NOMO-1 treated with DMSO at 0.1 percent for 48 hours (cell line): ENCODE measurements around the gene KRTAP29-1.
A peak's percentile ranks its signal among the peaks of the same experiment; 100 is the strongest.
"Not testable (repeated sequence)": the region's sequence is repeated elsewhere in the genome, so short reads cannot be mapped to it uniquely, and the experiment has no call there.

Experiments used
- DNase-seq: peaks from one replicate; lab custom pipeline; 2025; ENCODE audit not compliant: unreplicated experiment; lab: John Stamatoyannopoulos, UW

Gene KRTAP29-1, protein sequence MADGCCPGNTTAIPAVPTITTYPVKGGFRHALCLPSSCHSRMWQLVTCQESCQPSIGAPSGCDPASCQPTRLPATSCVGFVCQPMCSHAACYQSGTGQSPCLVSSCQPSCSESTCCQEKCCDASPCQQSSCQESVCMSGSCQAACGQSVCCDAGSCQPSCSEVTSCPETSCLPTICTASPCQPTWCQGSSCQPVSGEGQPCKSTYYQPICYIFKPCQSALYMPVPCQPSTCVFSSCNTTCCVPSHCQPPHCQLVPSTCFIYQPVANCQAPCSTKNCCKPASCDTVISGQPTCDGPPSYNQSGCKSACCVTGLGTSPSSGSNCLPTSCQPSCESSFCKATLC

DNA sequence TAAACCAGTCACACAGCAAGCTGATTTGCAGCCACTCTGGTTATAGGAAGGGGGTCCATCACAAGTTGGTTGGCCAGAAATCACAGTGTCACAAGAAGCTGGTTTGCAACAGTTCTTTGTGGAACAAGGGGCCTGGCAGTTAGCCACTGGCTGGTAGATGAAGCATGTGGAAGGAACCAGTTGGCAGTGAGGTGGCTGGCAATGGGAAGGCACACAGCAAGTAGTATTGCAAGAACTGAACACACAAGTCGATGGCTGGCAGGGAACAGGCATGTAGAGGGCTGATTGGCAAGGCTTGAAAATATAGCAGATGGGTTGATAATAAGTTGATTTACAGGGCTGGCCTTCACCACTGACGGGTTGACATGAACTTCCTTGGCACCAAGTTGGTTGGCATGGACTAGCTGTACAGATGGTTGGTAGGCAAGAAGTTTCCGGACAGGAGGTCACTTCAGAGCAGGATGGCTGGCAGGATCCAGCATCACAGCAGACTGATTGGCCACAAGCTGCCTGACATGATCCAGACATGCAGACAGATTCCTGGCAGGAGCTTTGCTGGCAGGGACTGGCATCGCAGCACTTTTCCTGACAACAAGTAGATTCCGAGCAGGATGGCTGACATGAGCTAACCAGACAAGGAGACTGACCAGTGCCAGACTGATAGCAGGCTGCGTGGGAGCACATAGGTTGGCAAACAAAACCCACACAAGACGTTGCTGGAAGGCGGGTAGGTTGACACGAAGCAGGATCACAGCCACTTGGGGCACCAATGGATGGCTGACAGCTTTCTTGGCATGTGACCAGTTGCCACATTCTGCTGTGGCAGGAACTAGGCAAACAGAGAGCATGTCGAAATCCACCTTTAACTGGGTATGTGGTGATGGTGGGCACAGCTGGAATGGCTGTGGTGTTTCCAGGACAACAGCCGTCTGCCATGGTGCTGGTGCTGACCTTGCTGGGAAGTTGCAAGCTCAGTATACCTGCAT is at the start of gene KRTAP29-1:
KRTAP29-1 (minus strand) TSS at position 936 of the 986 bp plus-strand sequence; CDS start at position 936, 0 bp downstream.
- peak; percentile 18 for DNase-seq

DNA sequence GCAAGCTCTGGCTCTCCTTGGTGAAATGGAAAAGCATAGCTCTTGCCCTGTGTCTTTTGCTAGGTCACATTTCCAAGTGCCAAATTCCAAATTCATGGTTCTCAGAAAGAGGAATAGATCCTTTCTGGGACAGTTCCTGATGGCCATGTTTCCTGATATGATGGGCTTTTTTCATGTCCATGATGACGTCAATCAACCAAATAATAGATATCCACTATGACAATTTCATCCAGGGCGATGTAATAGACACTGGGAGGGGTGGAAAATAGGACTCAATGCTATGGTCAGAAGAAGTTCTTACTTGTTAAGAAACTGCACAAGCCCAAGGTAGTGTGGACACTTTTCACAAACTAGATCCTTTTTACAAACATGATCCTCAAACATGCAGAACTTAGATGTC is 48.5 kb upstream of the KRTAP29-1 start:
- no peak for DNase-seq

GRCh38 chr17:41350381-41350878 is 47.8 kb upstream of the KRTAP29-1 start, which contains the start of gene KRT33A:
Gene KRT33A, minus strand, starts transcription at chr17:41350828. Its CDS starts 61 bp downstream, at chr17:41350767.
- not testable (repeated sequence) for DNase-seq

- DNase-seq, result peak; percentile 46
Measured at GRCh38 chr17:41347869-41348760, 45.5 kb upstream of the KRTAP29-1 start.

DNA sequence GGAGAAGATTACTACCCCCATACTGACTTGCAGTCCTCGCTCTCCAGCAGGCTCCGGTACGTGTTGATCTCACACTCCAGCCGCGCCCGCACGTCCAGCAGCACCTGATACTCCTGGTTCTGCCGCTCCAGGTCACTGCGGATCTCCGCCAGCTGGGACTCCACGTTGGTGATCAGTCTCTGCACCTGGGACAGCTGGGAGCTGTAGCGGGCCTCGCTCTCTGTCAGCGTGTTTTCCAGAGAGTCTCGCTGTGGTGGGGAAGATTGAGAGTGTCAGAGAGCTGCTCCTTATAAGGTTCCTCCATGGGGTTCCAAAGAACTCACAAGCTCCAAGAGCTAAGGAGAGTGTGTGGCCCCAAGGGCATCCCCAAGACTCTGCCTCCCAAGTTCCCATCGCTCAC is 43.8 kb upstream of the KRTAP29-1 start:
- not testable (repeated sequence) for DNase-seq

DNA sequence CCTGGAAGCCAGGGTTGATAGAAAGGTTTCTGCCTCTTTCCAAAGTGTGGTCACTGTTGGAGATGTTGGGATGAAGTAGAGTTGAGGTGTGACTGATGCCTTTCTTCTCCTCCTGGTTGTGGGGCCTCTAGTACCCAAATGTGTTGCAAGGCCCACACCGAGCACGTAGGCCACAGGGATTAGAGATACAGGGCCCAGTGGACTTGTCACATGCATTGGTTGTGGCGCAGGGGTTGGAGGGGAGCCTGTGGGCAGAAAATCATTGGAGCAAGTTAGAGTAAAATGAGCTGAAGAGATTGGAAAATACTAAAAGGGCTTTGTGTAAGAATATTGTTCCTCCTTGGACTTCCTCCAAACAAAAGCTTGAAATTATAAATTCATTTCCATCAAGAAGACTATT is 43.3 kb upstream of the KRTAP29-1 start:
- no peak for DNase-seq

DNA sequence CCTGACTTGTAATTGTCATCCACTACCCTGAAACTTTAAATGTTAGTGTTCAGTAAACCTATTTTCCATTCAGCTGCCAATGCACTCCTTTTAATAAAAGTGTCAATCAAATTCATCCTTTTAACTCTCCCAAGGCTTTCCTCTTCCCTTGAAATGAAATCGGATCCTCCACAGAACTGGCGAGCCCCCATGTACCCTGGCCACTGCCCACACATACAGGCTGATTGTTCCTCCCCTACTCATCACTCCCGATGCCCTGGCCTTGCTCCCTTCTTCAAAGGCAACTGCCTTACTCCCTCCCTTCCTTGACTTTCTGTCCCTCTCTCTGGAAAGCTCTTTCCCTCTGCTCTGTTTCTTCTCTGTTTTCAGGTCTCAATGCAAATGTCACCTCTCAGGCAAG is 40.4 kb upstream of the KRTAP29-1 start:
- no peak for DNase-seq

- DNase-seq, result no peak
Measured at GRCh38 chr17:41340934-41341861, 38.5 kb upstream of the KRTAP29-1 start.

DNA sequence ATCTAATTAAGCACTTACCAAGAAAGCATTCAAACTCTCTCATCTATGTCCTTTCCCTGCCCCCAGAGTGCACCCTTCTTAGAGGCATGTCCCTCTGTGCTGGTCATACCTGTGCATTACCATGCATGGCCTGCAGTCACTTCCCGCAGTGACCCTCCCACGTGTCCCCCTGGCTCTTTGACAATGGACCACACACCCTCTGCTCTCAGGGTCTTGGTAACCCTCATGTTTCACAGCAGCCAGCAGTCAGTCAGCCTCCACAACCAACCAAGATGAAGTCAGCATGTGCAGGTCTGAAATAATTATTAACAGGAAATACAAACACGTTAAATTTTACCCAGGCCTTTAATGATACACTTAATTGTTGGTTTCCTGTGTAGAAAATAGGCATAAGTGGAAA is 37.8 kb upstream of the KRTAP29-1 start:
- DNase-seq, result no peak

DNA sequence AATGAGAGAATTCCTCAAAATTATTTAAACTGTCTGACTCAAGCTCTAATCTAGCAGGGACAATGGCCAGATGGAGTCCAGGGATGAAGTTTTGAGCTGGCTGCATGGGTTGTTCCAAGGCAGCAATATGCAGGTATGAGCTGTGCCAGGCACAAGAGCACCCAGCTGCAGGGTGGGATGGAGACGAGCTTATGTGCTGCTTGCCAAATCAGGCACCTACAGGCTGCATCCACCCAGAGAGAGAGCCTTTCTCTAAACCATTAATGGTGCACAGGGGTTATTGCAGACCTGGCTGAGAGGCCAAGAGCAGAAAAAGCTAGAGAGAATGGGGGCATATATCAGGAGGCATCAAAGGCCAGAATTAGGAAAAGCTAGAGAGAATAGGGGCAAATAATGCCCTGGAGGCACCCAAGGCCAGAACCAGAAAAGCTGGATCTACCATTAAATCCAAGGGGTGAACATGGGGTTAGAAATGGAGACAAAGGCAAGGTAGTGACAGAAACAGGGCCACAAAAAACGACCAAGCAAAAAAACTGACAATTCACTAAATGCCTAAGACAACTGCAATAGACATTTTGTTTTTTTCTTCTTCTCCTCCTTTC is 37.0 kb upstream of the KRTAP29-1 start:
- no peak for DNase-seq

GRCh38 chr17:41338961-41339485 is 36.4 kb upstream of the KRTAP29-1 start:
- DNase-seq, result peak; percentile 80

DNA sequence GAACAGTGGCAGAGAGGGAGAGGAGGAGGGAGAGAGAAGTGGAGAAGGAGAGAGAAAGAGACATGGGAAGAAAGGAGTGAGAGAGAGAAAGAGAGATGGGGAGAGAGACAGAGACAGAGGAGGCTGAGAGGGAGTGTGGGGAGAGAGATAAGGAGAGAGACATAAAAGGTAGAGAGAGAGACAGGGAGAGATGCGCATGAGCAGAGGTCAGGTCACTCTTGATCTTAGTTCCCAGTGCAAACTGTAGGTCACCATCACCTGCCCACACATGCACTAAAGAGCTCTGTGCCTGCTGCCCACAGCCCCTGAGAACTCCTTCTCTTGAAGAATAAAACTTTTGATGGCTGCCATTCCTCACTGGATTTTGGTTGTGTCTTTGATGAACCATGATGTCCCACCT is 33.1 kb upstream of the KRTAP29-1 start:
- no peak for DNase-seq

DNA sequence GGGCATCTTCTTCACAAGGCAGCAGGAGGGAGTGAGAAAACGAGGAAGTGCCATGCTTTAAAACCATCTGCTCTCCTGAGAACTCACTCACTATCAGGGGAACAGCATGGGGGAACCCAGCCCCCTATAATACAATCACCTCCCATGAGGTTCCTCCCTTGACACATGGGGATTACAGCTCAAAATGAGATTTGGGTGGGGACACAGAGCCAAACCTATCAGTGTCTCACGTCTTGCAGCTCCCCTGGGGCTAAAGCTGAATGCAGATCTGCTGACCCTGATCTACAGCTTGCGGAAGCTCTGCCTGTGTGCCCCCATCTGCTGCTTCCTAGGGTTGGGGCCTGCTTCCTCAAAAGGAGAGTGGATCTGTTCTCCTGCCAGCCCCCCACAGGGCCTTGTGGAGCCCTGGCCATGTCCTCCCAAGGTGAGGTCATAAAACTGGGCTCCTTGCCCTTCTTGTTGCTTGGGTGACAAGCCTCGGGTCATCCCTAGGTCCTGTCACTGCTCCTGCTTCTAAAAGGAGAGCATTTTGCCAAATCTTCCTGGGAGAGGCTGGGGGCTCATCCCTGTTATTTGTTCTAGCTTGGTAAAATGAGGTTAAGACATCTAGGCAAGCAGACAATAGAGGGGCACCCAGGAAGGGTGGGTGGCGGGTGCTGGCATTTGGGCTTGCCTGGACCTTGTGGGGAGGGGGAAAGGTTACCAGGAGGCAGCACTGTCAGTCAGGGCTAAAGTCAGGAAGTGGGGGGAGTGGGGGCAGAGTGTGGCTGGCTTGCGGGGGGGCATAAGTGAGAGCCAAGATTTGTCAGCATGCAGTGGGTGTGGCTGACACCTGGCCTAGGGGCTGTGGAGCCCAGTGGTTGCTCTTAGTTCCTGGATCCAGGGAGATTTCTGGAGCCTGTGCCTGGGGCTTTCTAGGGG is 32.0 kb upstream of the KRTAP29-1 start:
- peak; percentile 33 for DNase-seq

DNA sequence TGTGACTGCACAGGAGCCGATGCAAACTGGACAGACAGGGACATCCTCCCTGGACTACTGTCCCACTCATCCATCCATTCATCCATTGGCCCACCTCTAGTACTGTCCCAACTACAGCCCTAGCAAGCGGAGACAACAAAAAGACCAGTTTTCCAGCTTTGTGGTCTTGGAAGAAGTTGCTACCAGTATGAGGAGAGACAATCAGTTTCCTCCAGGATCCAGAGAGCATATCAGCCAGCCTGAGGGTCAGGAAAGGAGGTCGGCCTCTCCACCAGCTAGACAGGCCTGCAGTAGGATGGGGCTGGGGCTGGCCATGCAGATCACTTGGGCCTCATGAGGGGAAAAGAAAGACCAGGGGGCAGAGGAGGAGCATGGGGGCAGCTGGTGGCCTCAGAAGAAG is 31.2 kb upstream of the KRTAP29-1 start:
- DNase-seq, result no peak

GRCh38 chr17:41333098-41333497 is 30.4 kb upstream of the KRTAP29-1 start:
- DNase-seq, result no peak

GRCh38 chr17:41332239-41332638 is 29.6 kb upstream of the KRTAP29-1 start:
- no peak for DNase-seq

- no peak for DNase-seq
Measured at GRCh38 chr17:41331606-41332005, 29.0 kb upstream of the KRTAP29-1 start.
